Osteocyte (in vitro differentiated cells): ENCODE data around the gene APOBEC3C. TPM values are rescaled to one million over a fixed set of nuclear protein-coding genes. Genes with fewer than 3 reads are reported as not detected.
"Not testable (repeated sequence)": the region's sequence is repeated elsewhere in the genome, so short reads cannot be mapped to it uniquely, and the experiment has no call there.

Source experiments
- DNase-seq: peaks from one replicate; pipeline ENCODE4 v3.0.0; 2021; ENCODE audit warnings: mixed read lengths; ENCODE audit not compliant: unreplicated experiment; ENCODE audit errors: extremely low spot score
- H3K27ac Mint-ChIP-seq: one replicate; pipeline ENCODE4 v1.8.0; 2021; ENCODE audit warnings: mild to moderate bottlenecking, mixed read lengths; ENCODE audit not compliant: unreplicated experiment
- H3K27me3 Mint-ChIP-seq: one replicate; pipeline ENCODE4 v1.8.0; 2021; ENCODE audit warnings: mixed read lengths; ENCODE audit not compliant: unreplicated experiment
- H3K36me3 Mint-ChIP-seq: one replicate; pipeline ENCODE4 v1.8.0; 2021; ENCODE audit warnings: mixed read lengths; ENCODE audit not compliant: unreplicated experiment
- H3K4me1 Mint-ChIP-seq: one replicate; pipeline ENCODE4 v1.8.0; 2021; ENCODE audit warnings: mixed read lengths; ENCODE audit not compliant: unreplicated experiment
- H3K4me3 Mint-ChIP-seq: one replicate; pipeline ENCODE4 v1.8.0; 2021; ENCODE audit warnings: mild to moderate bottlenecking, moderate library complexity, mixed read lengths; ENCODE audit not compliant: unreplicated experiment
- H3K9me3 Mint-ChIP-seq: one replicate; pipeline ENCODE4 v1.8.0; 2021; ENCODE audit warnings: mixed read lengths; ENCODE audit not compliant: unreplicated experiment
- total RNA-seq: library from RNA; stranded (reverse); gene quantifications from 2 replicates; pipeline ENCODE4 v1.2.1, GENCODE V29; 2021
- TF ChIP-seq, protein P1 (sequence below): fragments of 200-600 bp; sonication (generic); IDR thresholded peaks from 2 replicates; pipeline ENCODE4 v1.5.0; 2021; ENCODE audit warnings: antibody characterized with exemption, mild to moderate bottlenecking, moderate library complexity

The APOBEC3C gene
- total RNA-seq, 1 donor from 2014 or later, result 30.7 TPM

DNA sequence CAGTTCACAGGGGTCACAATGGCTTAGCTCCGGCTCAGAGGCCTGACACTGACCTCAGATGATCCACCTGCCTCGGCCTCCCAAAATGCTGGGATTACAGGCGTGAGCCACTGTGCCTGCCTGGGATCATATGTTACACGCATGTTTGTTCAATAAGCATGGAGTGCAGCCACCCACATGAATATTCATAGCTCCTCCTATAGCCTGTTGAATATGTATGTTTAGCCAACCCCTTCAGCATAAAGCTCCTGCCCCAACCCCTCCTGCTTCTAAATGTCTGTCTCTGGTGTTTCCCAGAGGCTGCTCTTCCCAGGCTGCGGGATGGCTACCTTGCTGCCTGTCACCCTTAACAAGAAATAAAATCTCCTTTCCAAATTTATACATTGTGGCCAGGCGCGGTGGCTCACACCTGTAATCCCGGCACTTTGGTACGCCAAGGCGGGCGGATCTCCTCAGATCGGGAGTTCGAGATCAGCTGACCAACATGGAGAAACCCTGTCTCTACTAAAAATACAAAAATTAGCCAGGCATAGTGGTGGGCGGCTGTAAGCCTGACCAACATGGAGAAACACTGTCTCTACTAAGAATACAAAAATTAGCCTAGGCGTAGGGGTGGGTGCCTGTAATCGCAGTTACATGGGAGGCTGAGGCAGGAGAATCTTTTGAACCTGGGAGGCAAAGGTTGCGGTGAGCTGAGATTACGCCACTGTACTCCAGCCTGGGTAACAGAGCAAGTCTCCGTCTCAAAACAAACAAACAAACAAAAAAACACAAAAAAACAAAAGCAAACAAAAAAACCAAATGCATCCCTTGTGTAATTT lies 25.5 kb downstream of the APOBEC3C start:
- H3K36me3 Mint-ChIP-seq, result no peaks in the 10 kb centered on the region
- TF ChIP-seq, protein P1, sequence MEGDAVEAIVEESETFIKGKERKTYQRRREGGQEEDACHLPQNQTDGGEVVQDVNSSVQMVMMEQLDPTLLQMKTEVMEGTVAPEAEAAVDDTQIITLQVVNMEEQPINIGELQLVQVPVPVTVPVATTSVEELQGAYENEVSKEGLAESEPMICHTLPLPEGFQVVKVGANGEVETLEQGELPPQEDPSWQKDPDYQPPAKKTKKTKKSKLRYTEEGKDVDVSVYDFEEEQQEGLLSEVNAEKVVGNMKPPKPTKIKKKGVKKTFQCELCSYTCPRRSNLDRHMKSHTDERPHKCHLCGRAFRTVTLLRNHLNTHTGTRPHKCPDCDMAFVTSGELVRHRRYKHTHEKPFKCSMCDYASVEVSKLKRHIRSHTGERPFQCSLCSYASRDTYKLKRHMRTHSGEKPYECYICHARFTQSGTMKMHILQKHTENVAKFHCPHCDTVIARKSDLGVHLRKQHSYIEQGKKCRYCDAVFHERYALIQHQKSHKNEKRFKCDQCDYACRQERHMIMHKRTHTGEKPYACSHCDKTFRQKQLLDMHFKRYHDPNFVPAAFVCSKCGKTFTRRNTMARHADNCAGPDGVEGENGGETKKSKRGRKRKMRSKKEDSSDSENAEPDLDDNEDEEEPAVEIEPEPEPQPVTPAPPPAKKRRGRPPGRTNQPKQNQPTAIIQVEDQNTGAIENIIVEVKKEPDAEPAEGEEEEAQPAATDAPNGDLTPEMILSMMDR, result no peak
- no peak for DNase-seq
- peaks cover 14% of the 10 kb centered on the region for H3K4me1 Mint-ChIP-seq
- no peaks in the 10 kb centered on the region for H3K27me3 Mint-ChIP-seq
- H3K27ac Mint-ChIP-seq, result peak overlapping the region; percentile 62
- no peaks in the 10 kb centered on the region for H3K9me3 Mint-ChIP-seq
- peak overlapping the region; percentile 57 for H3K4me3 Mint-ChIP-seq

DNA sequence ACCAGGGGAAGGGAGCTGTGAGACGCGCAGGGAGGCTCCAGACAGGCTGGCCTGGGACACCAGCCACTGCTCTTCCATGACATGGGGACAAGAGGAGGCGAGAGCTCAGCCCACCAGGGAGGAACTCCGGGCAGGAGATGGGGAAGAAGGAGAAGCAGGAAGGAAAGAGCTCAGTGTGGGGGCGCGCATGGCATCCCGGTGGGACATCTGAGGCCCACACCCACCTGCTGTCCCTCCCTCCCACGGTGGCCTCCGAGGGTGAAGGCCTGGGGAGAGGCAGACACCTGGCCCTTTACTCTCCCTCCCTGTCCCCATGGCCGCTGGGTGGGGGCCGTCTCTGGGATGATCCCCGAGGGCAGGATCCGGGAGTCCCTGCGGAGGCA lies 26.1 kb downstream of the APOBEC3C start:
- not testable (repeated sequence) for H3K27me3 Mint-ChIP-seq, DNase-seq, H3K9me3 Mint-ChIP-seq, H3K36me3 Mint-ChIP-seq
- H3K4me3 Mint-ChIP-seq, result peak overlapping the region; percentile 57
- H3K27ac Mint-ChIP-seq, result peak overlapping the region; percentile 62
- H3K4me1 Mint-ChIP-seq, result peaks cover 14% of the 10 kb centered on the region

DNA sequence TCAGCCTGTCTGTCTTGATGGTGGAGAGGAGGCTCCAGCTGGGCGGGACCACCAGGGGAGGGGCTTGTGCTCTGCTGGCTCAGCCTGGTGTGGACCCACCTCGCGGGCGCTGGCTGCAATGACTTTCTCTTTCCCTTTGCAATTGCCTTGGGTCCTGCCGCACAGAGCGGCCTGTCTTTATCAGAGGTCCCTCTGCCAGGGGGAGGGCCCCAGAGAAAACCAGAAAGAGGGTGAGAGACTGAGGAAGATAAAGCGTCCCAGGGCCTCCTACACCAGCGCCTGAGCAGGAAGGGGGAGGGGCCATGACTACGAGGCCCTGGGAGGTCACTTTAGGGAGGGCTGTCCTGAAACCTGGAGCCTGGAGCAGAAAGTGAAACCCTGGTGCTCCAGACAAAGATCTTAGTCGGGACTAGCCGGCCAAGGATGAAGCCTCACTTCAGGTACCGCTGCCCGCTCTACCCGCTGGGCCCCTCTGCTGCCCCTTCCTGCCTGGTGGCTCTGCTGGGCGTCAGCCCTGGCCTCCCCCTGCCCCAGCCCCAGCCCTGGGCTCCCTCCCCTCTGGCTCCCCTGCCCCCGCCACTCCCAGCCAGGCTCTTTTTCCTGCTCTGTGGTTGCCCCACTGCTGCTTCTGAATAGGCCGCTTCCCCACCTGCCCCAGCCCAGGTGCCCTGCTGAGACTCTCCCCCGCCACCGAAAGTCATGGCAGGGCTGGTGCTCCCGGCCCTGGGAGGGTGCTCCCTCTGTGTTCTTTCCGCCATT lies 26.7 kb downstream of the APOBEC3C start, which contains the start of gene APOBEC3F:
APOBEC3F (plus strand) TSS at position 327 of the 759 bp plus-strand sequence; CDS start at position 424, 97 bp downstream.
- H3K27me3 Mint-ChIP-seq, H3K9me3 Mint-ChIP-seq, H3K36me3 Mint-ChIP-seq, DNase-seq: not testable (repeated sequence)
- peak within 1 kb of the TSS; percentile 86 for H3K4me3 Mint-ChIP-seq
- peak within 1 kb of the TSS; percentile 91 for H3K27ac Mint-ChIP-seq
- peaks cover 14% of the 10 kb centered on the region for H3K4me1 Mint-ChIP-seq

DNA sequence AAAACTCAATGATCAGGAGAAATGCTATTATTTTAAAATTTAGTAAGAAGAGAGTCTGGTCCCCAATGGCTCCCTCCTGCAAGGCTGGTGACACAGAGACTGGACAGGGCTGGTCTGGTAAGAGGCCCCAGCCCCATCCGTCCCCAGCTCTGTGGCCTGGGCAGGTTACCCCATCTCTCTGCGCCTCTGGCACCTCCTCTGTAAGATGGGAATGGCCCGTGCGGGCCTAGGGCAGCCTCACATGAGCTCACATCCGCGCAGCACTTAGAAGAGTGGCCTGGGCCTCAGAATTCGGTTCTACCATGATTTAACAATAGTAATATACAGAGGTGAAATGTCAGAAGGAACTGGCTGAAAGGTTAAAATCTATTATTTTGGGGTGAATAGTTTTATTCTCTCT lies 27.9 kb downstream of the APOBEC3C start:
- Mint-ChIP-seq H3K9me3 (no peaks in the 10 kb centered on the region), H3K36me3 (peaks cover 6% of the 10 kb centered on the region), H3K27ac (peak overlapping the region; percentile 91), H3K4me1 (peaks cover 14% of the 10 kb centered on the region), H3K27me3 (no peaks in the 10 kb centered on the region), H3K4me3 (peak overlapping the region; percentile 86)
- TF ChIP-seq, protein P1, result no peak
- DNase-seq, result no peak

- not testable (repeated sequence) for H3K9me3 Mint-ChIP-seq, H3K4me3 Mint-ChIP-seq
- H3K4me1 Mint-ChIP-seq, result peaks cover 14% of the 10 kb centered on the region
Measured at GRCh38 chr22:39043063-39043462, 29.0 kb downstream of the APOBEC3C start.

GRCh38 chr22:39045136-39045535 lies 31.1 kb downstream of the APOBEC3C start:
- H3K27ac Mint-ChIP-seq, DNase-seq, H3K36me3 Mint-ChIP-seq, H3K4me3 Mint-ChIP-seq, H3K27me3 Mint-ChIP-seq, H3K9me3 Mint-ChIP-seq: not testable (repeated sequence)
- peaks cover 14% of the 10 kb centered on the region for H3K4me1 Mint-ChIP-seq

More at GRCh38 chr22:39043063-39043462, 29.0 kb downstream of the APOBEC3C start:
- H3K27me3 Mint-ChIP-seq, H3K36me3 Mint-ChIP-seq, H3K27ac Mint-ChIP-seq, DNase-seq: not testable (repeated sequence)

GRCh38 chr22:39049486-39049885 lies 35.4 kb downstream of the APOBEC3C start:
- not testable (repeated sequence) for H3K27ac Mint-ChIP-seq, H3K27me3 Mint-ChIP-seq, H3K9me3 Mint-ChIP-seq, H3K36me3 Mint-ChIP-seq, H3K4me3 Mint-ChIP-seq, H3K4me1 Mint-ChIP-seq, DNase-seq

DNA sequence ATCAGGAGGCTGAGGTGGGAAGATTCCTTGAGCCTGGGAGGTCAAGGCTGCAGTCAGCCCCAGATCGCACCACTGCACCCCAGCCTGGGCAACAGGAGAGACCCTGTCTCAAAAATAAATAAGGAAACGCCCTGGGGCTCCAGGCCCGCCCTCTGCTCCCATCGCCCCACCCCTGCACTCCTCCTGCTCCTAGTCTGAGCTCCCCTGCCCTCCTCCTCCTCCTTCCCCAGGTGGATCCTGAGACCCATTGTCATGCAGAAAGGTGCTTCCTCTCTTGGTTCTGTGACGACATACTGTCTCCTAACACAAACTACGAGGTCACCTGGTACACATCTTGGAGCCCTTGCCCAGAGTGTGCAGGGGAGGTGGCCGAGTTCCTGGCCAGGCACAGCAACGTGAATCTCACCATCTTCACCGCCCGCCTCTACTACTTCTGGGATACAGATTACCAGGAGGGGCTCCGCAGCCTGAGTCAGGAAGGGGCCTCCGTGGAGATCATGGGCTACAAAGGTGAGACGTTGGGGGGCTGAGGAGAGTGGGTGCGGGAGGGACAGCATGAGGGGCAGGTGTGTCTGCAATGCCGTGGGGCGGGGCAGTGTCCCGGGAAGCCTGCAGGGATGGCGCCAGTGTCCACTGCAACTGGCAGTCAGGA lies 37.9 kb downstream of the APOBEC3C start:
- not testable (repeated sequence) for H3K4me1 Mint-ChIP-seq, H3K27ac Mint-ChIP-seq, H3K9me3 Mint-ChIP-seq, H3K27me3 Mint-ChIP-seq, H3K36me3 Mint-ChIP-seq, H3K4me3 Mint-ChIP-seq, DNase-seq
